Ovary (tissue), 10 donors: ENCODE measurements around the gene ELP4. TPM values are rescaled to one million over a fixed set of nuclear protein-coding genes. Genes with fewer than 3 reads are reported as not detected.

Source experiments
- DNase-seq, 5 donors: peaks; one replicate each; pipeline ENCODE4 v3.0.0-alpha.2; 2019 to 2020
- H3K27ac ChIP-seq, 2 donors: fragments of 200-600 bp; one replicate each; pipeline versions ENCODE4 v1.5.1 to v1.8.0; 2019 to 2022
- H3K27me3 ChIP-seq: fragments of 200-600 bp; one replicate; pipeline ENCODE4 v1.8.0; 2022
- H3K36me3 ChIP-seq: fragments of 200-600 bp; sonication (generic); one replicate; pipeline ENCODE4 v1.5.1; 2019
- H3K4me1 ChIP-seq: one replicate; pipeline ENCODE4 v1.8.1; 2013; ENCODE audit warnings: mild to moderate bottlenecking, moderate library complexity; ENCODE audit not compliant: insufficient read depth
- H3K4me3 ChIP-seq: fragments of 200-600 bp; sonication (generic); one replicate; pipeline ENCODE4 v1.5.1; 2017
- H3K9me3 ChIP-seq, 2 donors: fragments of 200-600 bp in 1 of 2; sonication (generic) in 1 of 2; one replicate each; pipeline versions ENCODE4 v1.5.1 to v1.8.1; 2013 to 2019; ENCODE audit warnings: mild to moderate bottlenecking in 1 of 2, moderate library complexity in 1 of 2
- EP300 ChIP-seq: sonication (generic); formaldehyde crosslinking; IDR thresholded peaks from one replicate; pipeline ENCODE4 v1.6.1; 2017; ENCODE audit warnings: antibody characterized with exemption
- POLR2A ChIP-seq: fragments of 450-650 bp; IDR thresholded peaks from one replicate; pipeline ENCODE4 v1.6.1; 2017; ENCODE audit warnings: antibody characterized with exemption, mild to moderate bottlenecking, moderate library complexity
- WGBS, 3 donors: extraction: QIAGEN DNeasy Blood & Tissue Kit in 1 of 3; methylation state at CpG; one replicate each; pipeline versions ENCODE4 v1.1.5 to v1.1.7; 2013 to 2017; 5-methylcytosine and 5-hydroxymethylcytosine counted together
- intact Hi-C, 4 donors: fragments of 100-400 bp; cut with DNase I; formaldehyde crosslinking; loops; one replicate each; pipeline versions ENCODE4 v1.11.0 to v1.15.1; 2022 to 2023
- long read RNA-seq, 3 donors: library from polyadenylated mRNA in 2 of 3; unstranded in 2 of 3; transcript quantifications; one replicate each; pipeline ENCODE4 v2.0.0 and lab custom pipeline, GENCODE V29; 2021 to 2026
- polyA plus RNA-seq, 2 donors: library from polyadenylated mRNA; stranded (reverse); fragments of 200-250 nt in 1 of 2; fragments of 350-450 nt in 1 of 2; fragmentation: Illumina TruSeq in 1 of 2; extraction: RNeasy Lipid Tissue Mini Kit (QIAGEN cat#74804) in 1 of 2; gene quantifications; one replicate each; pipeline ENCODE4 v1.2.3, GENCODE V29; 2013 to 2014
- total RNA-seq, 7 donors: library from RNA; depleted of rRNA in 2 of 7; stranded (reverse); fragments of >200 nt in 2 of 7; fragmentation: NEBNext Ultra II Directional in 3 of 7; extraction: Animal tissue kit (Norgen Biotek cat#: 25700) in 3 of 7; gene quantifications; one replicate each; pipeline versions ENCODE4 v1.1.0 to v1.2.4, GENCODE V29; 2016 to 2023
- TF ChIP-seq, protein P1 (sequence below), 3 donors: fragments of 450-650 bp in 2 of 3; fragments of 200-600 bp in 1 of 3; IDR thresholded peaks; one replicate each; pipeline versions ENCODE4 v1.5.1 to v1.8.0; 2016 to 2022; ENCODE audit warnings: antibody characterized with exemption in 3 of 3, mild to moderate bottlenecking in 1 of 3
- donor health status: DM: no; HTN: no; CAD: no; lungs with moderate emphysema.
- donor health status: DM: no; HTN: no; CAD: no.
- donor health status: Bipolar disorder and iron deficiency.
- donor health status: DM: yes; HTN: yes; CAD: no.
- donor health status: DM: no; HTN: no; CAD: no.
- donor health status: DM: yes; HTN: yes; CAD: no.

ELP4 gene
- total RNA-seq (10 to 100 TPM; 11.6 to 25.8 (median 13.8) TPM), polyA plus RNA-seq (10 to 100 TPM in 1 of 2 donors, 1 to 10 TPM in 1; 9.7 to 23.8 TPM)
- long read RNA-seq, donor 1, full-length matches to known transcripts: 30 of 40 reads
- long read RNA-seq, donor 1, partial matches to known transcripts: 7 of 40 reads
- long read RNA-seq, donor 1, other reads (novel, unspliced or antisense): 3 of 40 reads
- long read RNA-seq, donor 2, full-length matches to known transcripts: 12 of 38 reads
- long read RNA-seq, donor 2, partial matches to known transcripts: 12 of 38 reads
- long read RNA-seq, donor 2, other reads (novel, unspliced or antisense): 14 of 38 reads
- long read RNA-seq, donor 3, full-length matches to known transcripts: 10 of 14 reads
- long read RNA-seq, donor 3, partial matches to known transcripts: 3 of 14 reads
- long read RNA-seq, donor 3, other reads (novel, unspliced or antisense): 1 of 14 reads

DNA sequence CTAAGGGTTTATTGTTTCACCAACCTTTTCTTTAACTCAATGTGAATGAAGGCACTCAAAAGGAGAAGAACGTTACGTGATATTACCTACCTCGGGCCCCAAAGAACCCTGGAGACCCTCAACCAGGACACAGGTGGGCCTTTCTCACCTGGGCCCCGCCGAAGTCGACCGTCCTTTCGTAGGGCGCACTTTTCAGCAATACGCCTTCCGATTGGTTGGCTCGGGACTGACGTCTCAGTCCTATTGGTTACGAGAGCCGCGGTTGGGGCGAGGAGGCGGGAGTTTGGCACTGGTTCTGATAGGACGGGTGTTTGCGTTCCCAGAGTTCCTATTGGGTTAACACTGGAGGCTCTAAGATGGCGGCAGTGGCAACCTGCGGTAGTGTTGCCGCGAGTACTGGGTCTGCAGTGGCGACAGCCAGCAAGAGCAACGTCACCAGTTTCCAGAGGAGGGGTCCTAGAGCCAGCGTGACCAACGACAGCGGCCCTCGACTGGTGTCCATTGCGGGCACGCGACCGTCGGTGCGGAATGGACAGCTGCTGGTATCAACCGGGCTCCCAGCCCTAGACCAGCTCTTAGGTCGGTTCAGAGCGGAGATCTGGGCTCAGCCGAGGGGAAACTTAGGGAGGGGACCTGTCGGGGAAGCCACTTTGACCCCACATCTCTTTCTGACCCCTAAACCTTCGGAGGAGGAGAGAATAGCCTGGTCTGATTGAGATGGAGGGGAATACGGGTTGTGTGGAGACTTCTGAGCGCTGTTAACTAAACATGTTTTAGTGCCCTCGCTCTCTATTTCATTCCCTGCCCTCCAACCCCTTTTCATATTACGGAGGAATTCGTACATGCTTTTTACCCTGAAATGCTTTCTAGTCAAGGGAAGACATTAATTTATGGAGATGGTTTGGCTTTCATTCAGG is at the start of gene ELP4, which contains the start of gene IMMP1L:
Gene ELP4 (plus strand): TSS at position 339 of the 917 bp plus-strand sequence. CDS start 18 bp downstream, at position 357.
Gene IMMP1L (minus strand): TSS at position 194 of the 917 bp plus-strand sequence. CDS start 46,346 bp downstream, outside the sequence.
- TF ChIP-seq, protein P1, sequence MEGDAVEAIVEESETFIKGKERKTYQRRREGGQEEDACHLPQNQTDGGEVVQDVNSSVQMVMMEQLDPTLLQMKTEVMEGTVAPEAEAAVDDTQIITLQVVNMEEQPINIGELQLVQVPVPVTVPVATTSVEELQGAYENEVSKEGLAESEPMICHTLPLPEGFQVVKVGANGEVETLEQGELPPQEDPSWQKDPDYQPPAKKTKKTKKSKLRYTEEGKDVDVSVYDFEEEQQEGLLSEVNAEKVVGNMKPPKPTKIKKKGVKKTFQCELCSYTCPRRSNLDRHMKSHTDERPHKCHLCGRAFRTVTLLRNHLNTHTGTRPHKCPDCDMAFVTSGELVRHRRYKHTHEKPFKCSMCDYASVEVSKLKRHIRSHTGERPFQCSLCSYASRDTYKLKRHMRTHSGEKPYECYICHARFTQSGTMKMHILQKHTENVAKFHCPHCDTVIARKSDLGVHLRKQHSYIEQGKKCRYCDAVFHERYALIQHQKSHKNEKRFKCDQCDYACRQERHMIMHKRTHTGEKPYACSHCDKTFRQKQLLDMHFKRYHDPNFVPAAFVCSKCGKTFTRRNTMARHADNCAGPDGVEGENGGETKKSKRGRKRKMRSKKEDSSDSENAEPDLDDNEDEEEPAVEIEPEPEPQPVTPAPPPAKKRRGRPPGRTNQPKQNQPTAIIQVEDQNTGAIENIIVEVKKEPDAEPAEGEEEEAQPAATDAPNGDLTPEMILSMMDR (IDR thresholded peaks at IDR 0.05): no peak
- TF ChIP-seq POLR2A: no peak
- no peak for TF ChIP-seq EP300
- Histone ChIP-seq H3K9me3 (no peaks in the 10 kb centered on the region), H3K4me3 (peak within 1 kb of the TSS; percentile 92), H3K27me3 (no peaks in the 10 kb centered on the region), H3K27ac (peak within 1 kb of the TSS; percentile 68 to 81), H3K4me1 (no peaks in the 10 kb centered on the region), H3K36me3 (no peaks in the 10 kb centered on the region)
- WGBS, 3 donors: 0 to 1% (median 0%) methylated on average over 42 to 47 of the region's 47 CpGs
- intact Hi-C loops: no loop called here
- DNase-seq: peak; percentile 95 to 97 (median 96)

- H3K27ac ChIP-seq: no peak overlapping the region
- DNase-seq: no peak
- no peaks in the 10 kb centered on the region for H3K9me3 ChIP-seq
- WGBS, 3 donors: 97 to 98% (median 97%) methylated on average over 3 of the region's 3 CpGs
- H3K4me3 ChIP-seq: no peak overlapping the region
- no peaks in the 10 kb centered on the region for H3K36me3 ChIP-seq
- no peaks in the 10 kb centered on the region for H3K27me3 ChIP-seq
- intact Hi-C loops: no loop called here
- no peaks in the 10 kb centered on the region for H3K4me1 ChIP-seq
- no peak for TF ChIP-seq EP300
- TF ChIP-seq POLR2A: no peak
- TF ChIP-seq, protein P1 (IDR thresholded peaks at IDR 0.05): no peak
Measured at GRCh38 chr11:31464436-31464835, 45.1 kb upstream of the ELP4 start.

DNA sequence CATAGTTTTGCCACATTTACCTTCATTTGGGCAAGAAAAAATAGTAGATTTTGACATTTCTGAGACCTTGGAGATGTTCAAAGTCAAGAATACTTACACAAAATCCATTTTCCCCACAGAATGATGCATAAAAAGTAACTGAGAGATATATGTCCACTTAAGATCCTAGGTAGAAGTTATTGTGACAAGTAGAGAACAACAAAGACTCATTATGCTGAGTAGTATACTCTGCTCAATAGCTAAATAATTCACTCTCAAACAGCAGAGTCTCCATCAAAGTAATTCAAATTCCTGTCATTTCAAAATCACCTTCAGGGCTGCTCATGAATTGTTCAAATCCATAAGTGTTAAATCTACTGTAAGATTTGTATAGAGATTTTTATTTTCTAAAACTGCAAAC is 35.5 kb upstream of the ELP4 start:
- no peak overlapping the region for H3K27ac ChIP-seq
- H3K4me3 ChIP-seq: no peak overlapping the region
- TF ChIP-seq POLR2A (no peak), EP300 (no peak)
- TF ChIP-seq, protein P1 (IDR thresholded peaks at IDR 0.05): no peak
- intact Hi-C loops: no loop called here
- H3K36me3 ChIP-seq: no peaks in the 10 kb centered on the region
- H3K27me3 ChIP-seq: no peaks in the 10 kb centered on the region
- no peaks in the 10 kb centered on the region for H3K9me3 ChIP-seq
- no peak for DNase-seq
- no peaks in the 10 kb centered on the region for H3K4me1 ChIP-seq

GRCh38 chr11:31477528-31478222 is 31.9 kb upstream of the ELP4 start:
- 91 to 95% (median 92%) methylated on average over 6 of the region's 6 CpGs for WGBS, 3 donors
- no peak overlapping the region for H3K27ac ChIP-seq
- H3K27me3 ChIP-seq: no peaks in the 10 kb centered on the region
- no peak overlapping the region for H3K4me3 ChIP-seq
- no peaks in the 10 kb centered on the region for H3K36me3 ChIP-seq
- H3K9me3 ChIP-seq: no peaks in the 10 kb centered on the region
- DNase-seq: no peak
- H3K4me1 ChIP-seq: no peaks in the 10 kb centered on the region
- TF ChIP-seq POLR2A: no peak
- TF ChIP-seq, protein P1 (IDR thresholded peaks at IDR 0.05): no peak
- TF ChIP-seq EP300: no peak
- intact Hi-C loops: no loop called here
